Activated CD4-positive, alpha-beta memory T cell treated with anti-CD3 and anti-CD28 coated beads for 36 hours (primary cell): Measurements from ENCODE around the gene MON2. TPM values are rescaled to one million over a fixed set of nuclear protein-coding genes. Genes with fewer than 3 reads are reported as not detected.

Experiments used
- CTCF ChIA-PET: fragments of 350-600 bp; sonication (Branson Sonifier 250); formaldehyde crosslinking; loops from one replicate; lab custom pipeline; 2021; ENCODE audit warnings: antibody characterized with exemption, inconsistent platforms; lab: Charles Lee
- POLR2A ChIA-PET: fragments of 350-600 bp; sonication (Branson Sonifier 250); formaldehyde crosslinking; loops from one replicate; lab custom pipeline; 2021; ENCODE audit warnings: antibody characterized with exemption; lab: Charles Lee
- DNase-seq: peaks from one replicate; pipeline ENCODE4 v3.0.0-alpha.2; 2020
- H3K27ac Mint-ChIP-seq: one replicate; pipeline ENCODE4 v1.8.0; 2021; ENCODE audit warnings: mixed read lengths
- H3K27me3 Mint-ChIP-seq: one replicate; pipeline ENCODE4 v1.8.0; 2021; ENCODE audit warnings: mixed read lengths
- H3K36me3 Mint-ChIP-seq: one replicate; pipeline ENCODE4 v1.8.0; 2021; ENCODE audit warnings: mixed read lengths
- H3K4me1 Mint-ChIP-seq: one replicate; pipeline ENCODE4 v1.8.0; 2021; ENCODE audit warnings: low read depth, mixed read lengths
- H3K4me3 Mint-ChIP-seq: one replicate; pipeline ENCODE4 v1.8.0; 2021; ENCODE audit warnings: mild to moderate bottlenecking, mixed read lengths
- H3K9me3 Mint-ChIP-seq: one replicate; pipeline ENCODE4 v1.8.0; 2021; ENCODE audit warnings: mixed read lengths
- intact Hi-C: fragments of 100-400 bp; cut with micrococcal nuclease; formaldehyde crosslinking; loops from one replicate; pipeline ENCODE4 v1.15.1; 2023
- microRNA-seq: library from miRNA; unstranded; fragments of <30 nt; microRNA quantifications from one replicate; pipeline ENCODE4 v1.2.0, GENCODE V29; 2022; ENCODE audit warnings: borderline number of aligned reads, borderline microRNAs expressed, borderline replicate concordance
- total RNA-seq, 2 experiments: library from RNA; stranded (reverse); gene quantifications; one replicate each; pipeline ENCODE4 v1.2.3, GENCODE V29; 2021

MON2 gene
- total RNA-seq, 2 experiments from 2014 or later = 29.2 to 35.1 TPM

DNA sequence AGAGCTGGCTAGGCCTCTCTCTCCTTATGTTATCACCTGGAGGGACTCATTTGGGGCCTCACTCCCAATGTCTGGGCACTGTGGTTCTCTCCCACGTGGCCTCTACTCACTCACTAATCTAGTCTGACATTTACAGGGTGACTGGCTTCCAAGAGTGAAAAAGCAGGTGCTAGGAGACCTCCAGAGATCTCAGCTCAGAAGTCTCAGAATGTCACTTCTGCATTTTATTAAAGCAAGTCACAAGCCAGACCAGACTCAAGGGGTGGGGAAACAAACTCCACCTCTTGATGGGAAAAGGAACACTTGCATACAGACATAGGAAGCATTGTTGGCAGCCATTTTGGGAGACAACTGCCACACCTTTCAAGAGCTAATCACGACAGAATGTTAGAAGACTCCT, 175.9 kb downstream of the MON2 start:
- ChIA-PET CTCF (interaction anchor here (0.9 to 1.0 kb wide), 2 partner anchors 61 to 152 kb away, joined by 3 read pairs; no protein-coding TSS in a partner anchor), POLR2A (interaction anchor here (2.6 kb wide), 1 partner anchor 36 kb away, joined by 10 read pairs; no protein-coding TSS in a partner anchor)
- intact Hi-C loops = loop anchor here (5.0 kb wide), 1 partner anchor 145 kb away; no protein-coding TSS in a partner anchor
- Mint-ChIP-seq H3K27me3 (peaks cover 3% of the 10 kb centered on the region), H3K36me3 (no peaks in the 10 kb centered on the region), H3K9me3 (no peaks in the 10 kb centered on the region), H3K27ac (no peak overlapping the region), H3K4me3 (no peak overlapping the region), H3K4me1 (peaks cover 22% of the 10 kb centered on the region)
- DNase-seq = no peak

DNA sequence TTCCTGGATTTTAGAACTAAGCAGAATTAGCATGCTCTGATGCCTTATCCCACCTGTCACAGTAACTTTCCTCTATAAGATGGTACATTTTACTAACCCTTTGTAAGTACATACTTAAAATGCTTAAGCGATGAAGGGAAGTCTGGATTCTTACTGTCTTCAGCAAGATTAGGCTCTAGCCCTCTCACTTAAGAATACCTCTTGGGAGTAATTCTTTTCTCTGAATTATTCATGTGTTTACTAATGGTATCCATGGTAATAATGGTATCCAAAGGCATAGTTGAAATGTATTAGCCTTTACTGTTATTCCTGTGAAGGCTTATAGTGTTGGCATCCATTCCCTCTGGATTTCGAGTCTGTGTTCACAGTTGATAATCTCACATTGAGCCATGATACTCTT, 176.9 kb downstream of the MON2 start:
- Mint-ChIP-seq H3K36me3 (no peaks in the 10 kb centered on the region), H3K27me3 (peaks cover 3% of the 10 kb centered on the region), H3K4me1 (peaks cover 22% of the 10 kb centered on the region), H3K27ac (no peak overlapping the region), H3K9me3 (no peaks in the 10 kb centered on the region), H3K4me3 (no peak overlapping the region)
- intact Hi-C loops = loop anchor here (5.0 kb wide), 1 partner anchor 144 kb away; no protein-coding TSS in a partner anchor
- ChIA-PET POLR2A (no interaction called here), CTCF (interaction anchor here (0.9 kb wide), 1 partner anchor 62 kb away, joined by 3 read pairs; no protein-coding TSS in a partner anchor)
- no peak for DNase-seq

DNA sequence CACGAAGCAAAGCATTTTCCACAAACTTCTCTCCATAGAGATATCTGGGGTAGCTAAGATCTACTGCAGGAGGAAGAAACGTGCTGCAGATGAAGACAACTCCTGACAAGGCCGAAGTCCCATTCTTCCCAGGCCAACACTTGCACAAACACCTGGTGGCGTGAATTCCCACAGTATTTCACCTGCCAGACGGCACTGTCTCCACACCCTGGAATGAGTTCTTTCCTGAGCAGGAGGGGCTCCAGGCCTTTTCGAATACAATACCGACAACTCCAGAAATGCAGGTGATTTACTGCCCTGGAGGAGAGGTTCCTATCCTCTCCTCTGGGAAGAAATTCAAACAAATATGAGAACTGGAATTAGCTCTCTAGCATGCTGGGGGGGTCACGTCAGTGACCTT, 179.9 kb downstream of the MON2 start:
- POLR2A ChIA-PET = no interaction called here
- CTCF ChIA-PET = interaction anchor here (1.0 kb wide), 1 partner anchor 65 kb away, joined by 3 read pairs; no protein-coding TSS in a partner anchor
- Mint-ChIP-seq H3K36me3 (no peaks in the 10 kb centered on the region), H3K4me1 (peaks cover 9% of the 10 kb centered on the region), H3K4me3 (no peak overlapping the region), H3K27ac (no peak overlapping the region), H3K9me3 (no peaks in the 10 kb centered on the region), H3K27me3 (peaks cover 3% of the 10 kb centered on the region)
- DNase-seq = no peak
- intact Hi-C loops = no loop called here

DNA sequence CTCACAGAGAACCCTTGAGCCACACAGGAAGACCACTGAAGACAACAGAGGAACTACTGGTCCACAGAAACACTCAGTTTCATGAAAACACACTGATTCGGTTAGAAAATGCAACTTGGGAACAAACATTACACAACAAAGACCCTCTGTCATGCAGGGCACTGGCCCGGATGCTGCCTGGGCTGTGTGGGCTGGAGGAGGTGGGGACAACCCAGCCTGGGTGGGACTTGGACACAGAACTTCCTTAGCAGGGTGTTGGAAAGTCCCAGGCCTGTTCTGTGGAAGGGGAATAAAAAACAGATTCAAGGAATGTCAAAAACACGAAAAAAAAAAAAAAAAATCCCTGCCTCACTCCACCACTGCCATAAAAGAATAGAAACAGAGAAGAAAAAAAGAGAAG, 181.0 kb downstream of the MON2 start:
- Mint-ChIP-seq H3K9me3 (no peaks in the 10 kb centered on the region), H3K27ac (no peak overlapping the region), H3K4me3 (no peak overlapping the region), H3K36me3 (no peaks in the 10 kb centered on the region), H3K27me3 (peaks cover 3% of the 10 kb centered on the region), H3K4me1 (peaks cover under 1% of the 10 kb centered on the region)
- no peak for DNase-seq
- CTCF ChIA-PET = no interaction called here
- POLR2A ChIA-PET = no interaction called here
- intact Hi-C loops = no loop called here

DNA sequence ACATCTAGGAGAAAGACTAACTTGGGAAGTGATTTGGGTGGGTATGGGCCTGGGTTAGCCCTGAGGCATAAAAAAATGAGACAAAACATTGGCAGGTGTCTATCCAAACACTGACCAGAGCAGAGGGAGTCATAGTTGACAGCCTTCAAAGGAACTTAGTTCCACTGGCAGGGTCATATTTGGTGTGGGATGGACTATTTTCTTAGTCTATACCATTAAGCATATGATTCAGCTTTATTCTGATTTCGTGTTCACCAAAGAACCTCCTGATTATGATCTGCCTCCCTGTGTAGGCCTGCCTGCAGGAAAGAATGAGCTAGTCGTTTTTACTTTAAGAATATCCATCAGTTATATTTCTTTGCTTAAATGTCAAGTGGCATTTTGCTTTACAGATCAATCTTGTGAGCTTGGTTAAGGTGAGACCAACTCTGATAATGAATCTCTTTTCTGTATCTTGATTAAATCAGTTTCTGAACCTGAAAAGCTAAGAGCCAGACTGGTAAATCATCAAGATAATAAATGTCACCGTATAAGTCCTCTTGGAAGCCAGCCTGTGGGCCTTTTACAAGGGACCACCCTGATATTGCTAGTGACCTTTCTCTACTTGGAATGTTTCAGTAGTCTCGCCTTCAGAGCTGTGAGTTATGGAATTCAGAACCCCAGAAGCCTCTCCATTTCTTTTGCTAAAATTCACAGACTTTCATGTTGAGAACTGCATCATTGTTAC, 182.9 kb downstream of the MON2 start:
- intact Hi-C loops = no loop called here
- DNase-seq = no peak
- ChIA-PET POLR2A (no interaction called here), CTCF (interaction anchor here (0.5 to 1.1 kb wide), 3 partner anchors 95 to 148 kb away, joined by 3 read pairs; no protein-coding TSS in a partner anchor)
- no peaks in the 10 kb centered on the region for H3K36me3 Mint-ChIP-seq
- H3K27ac Mint-ChIP-seq = no peak overlapping the region
- H3K27me3 Mint-ChIP-seq = peaks cover 7% of the 10 kb centered on the region
- H3K9me3 Mint-ChIP-seq = no peaks in the 10 kb centered on the region
- H3K4me1 Mint-ChIP-seq = no peaks in the 10 kb centered on the region
- H3K4me3 Mint-ChIP-seq = no peak overlapping the region

Small RNA genes within 50 kb of the gene (microRNA-seq; reads per million reads assigned to microRNA genes)
- gene MIRLET7I = 61,535 reads per million, percentile 99 among the genes with 10 or more reads in this experiment

Other genes starting within 250 kb of the MON2 start
- 10 to 100 TPM; 76.8 to 82.8 TPM for gene USP15, start 206.4 kb upstream of the MON2 start, total RNA-seq